ENCODE measurements around the gene DNER. TPM values are rescaled to one million over a fixed set of nuclear protein-coding genes. Genes with fewer than 3 reads are reported as not detected.

DNER gene
- total and polyA plus RNA-seq, 2 donors (not counting 3 experiments of a cell fraction or from before 2014, with no cell fraction given), result 0.01 TPM; not detected in 1

DNA sequence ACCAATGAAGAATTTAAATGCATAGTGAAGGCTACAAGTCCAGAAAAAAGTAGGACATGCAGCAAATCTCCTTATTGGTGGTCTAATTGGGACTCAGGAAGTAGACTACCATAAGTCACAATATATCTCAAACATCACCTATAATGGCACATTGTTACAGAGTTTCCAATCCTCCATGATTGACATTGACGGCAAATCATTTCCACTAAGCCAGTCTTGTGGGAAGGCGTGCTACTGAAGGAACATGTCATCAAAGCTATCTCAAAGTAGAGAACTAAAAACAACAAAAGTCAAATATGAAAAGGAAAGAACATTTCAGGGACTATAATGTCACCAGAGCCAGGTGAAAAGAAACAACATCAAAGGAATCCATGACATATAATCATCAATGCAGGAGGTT is 276.9 kb downstream of the DNER start:
- H4K20me1 ChIP-seq (replicated peaks; ENCODE audit: control insufficient read depth, extremely low read depth, insufficient read depth, low read length), result no peaks in the 10 kb centered on the region
- H3K27ac ChIP-seq (ENCODE audit: insufficient read depth, low read depth, low read length), result no peak overlapping the region
- peaks cover 0 to 2% of the 10 kb centered on the region in 2 experiments for H3K27me3 ChIP-seq (ENCODE audit: control insufficient read depth in 2 of 2, insufficient read depth in 2 of 2, low read length in 2 of 2)
- ChIA-PET POLR2A (no interaction called here), CTCF (interaction anchor here (1.8 to 3.0 kb wide), 2 partner anchors 149 kb away, joined by 6 to 14 read pairs; no protein-coding TSS in a partner anchor)
- no peaks in the 10 kb centered on the region for H3K79me2 ChIP-seq (ENCODE audit: control insufficient read depth, insufficient read depth, low read length)
- H3K36me3 ChIP-seq (ENCODE audit: control insufficient read depth in 2 of 2, extremely low read depth in 1 of 2, insufficient read depth in 2 of 2, low read length in 2 of 2), result no peaks in the 10 kb centered on the region
- no peak for FAIRE-seq
- dilution Hi-C loops (cut with MboI; ENCODE audit: extremely low pct_ligation_motif_present, low sequenced_read_pairs) (no loop called here), intact Hi-C loops (cut with micrococcal nuclease) (loop anchor here (10.0 kb wide), 2 partner anchors 1503 to 1553 kb away; no protein-coding TSS in a partner anchor)
- H3K4me1 ChIP-seq (ENCODE audit: control insufficient read depth, extremely low read depth, insufficient read depth, low read length), result no peaks in the 10 kb centered on the region
- H3K4me2 ChIP-seq (ENCODE audit: insufficient read depth, low read length), result no peak overlapping the region
- DNase-seq (ENCODE audit: low read depth, low spot score), result no peak
- no peak overlapping the region for H3K9ac ChIP-seq (replicated peaks; ENCODE audit: extremely low read depth, insufficient read depth, low read length)
- no peak overlapping the region for H3K4me3 ChIP-seq (replicated peaks in 1 of 3; ENCODE audit: insufficient read depth in 1 of 3, low read depth in 1 of 3, low read length in 3 of 3)
- H3K9me3 ChIP-seq (replicated peaks; ENCODE audit: control insufficient read depth, insufficient read depth, low read length), result no peaks in the 10 kb centered on the region
- TF ChIP-seq MYC (IDR thresholded peaks at IDR 0.05; ENCODE audit: low read depth, low read length), result no peak
- no peak for TF ChIP-seq POLR2AphosphoS5 (IDR thresholded peaks at IDR 0.05; ENCODE audit: insufficient read depth, low read depth, low read length)
- no peak for TF ChIP-seq GATA2 (IDR thresholded peaks at IDR 0.05; ENCODE audit: insufficient read depth, insufficient read length, low read depth, low read length)
- TF ChIP-seq, protein P1, sequence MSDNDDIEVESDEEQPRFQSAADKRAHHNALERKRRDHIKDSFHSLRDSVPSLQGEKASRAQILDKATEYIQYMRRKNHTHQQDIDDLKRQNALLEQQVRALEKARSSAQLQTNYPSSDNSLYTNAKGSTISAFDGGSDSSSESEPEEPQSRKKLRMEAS (IDR thresholded peaks at IDR 0.05; ENCODE audit: insufficient read depth, insufficient read length), result no peak
- no peak for TF ChIP-seq POLR2A (IDR thresholded peaks at IDR 0.05; ENCODE audit: low read depth, low read length)
- TF ChIP-seq EZH2 (IDR thresholded peaks at IDR 0.05; ENCODE audit: borderline replicate concordance, low read depth, low read length, severe bottlenecking), result no peak
- no peak for TF ChIP-seq JUN (IDR thresholded peaks at IDR 0.05; ENCODE audit: borderline replicate concordance, insufficient read depth, insufficient read length, low read depth)
- TF ChIP-seq, protein P2, sequence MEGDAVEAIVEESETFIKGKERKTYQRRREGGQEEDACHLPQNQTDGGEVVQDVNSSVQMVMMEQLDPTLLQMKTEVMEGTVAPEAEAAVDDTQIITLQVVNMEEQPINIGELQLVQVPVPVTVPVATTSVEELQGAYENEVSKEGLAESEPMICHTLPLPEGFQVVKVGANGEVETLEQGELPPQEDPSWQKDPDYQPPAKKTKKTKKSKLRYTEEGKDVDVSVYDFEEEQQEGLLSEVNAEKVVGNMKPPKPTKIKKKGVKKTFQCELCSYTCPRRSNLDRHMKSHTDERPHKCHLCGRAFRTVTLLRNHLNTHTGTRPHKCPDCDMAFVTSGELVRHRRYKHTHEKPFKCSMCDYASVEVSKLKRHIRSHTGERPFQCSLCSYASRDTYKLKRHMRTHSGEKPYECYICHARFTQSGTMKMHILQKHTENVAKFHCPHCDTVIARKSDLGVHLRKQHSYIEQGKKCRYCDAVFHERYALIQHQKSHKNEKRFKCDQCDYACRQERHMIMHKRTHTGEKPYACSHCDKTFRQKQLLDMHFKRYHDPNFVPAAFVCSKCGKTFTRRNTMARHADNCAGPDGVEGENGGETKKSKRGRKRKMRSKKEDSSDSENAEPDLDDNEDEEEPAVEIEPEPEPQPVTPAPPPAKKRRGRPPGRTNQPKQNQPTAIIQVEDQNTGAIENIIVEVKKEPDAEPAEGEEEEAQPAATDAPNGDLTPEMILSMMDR (IDR thresholded peaks at IDR 0.05; ENCODE audit: extremely low read depth in 1 of 2, insufficient read depth in 1 of 2, low read depth in 1 of 2, low read length in 2 of 2), result no peak
- TF ChIP-seq FOS (IDR thresholded peaks at IDR 0.05; ENCODE audit: borderline replicate concordance, insufficient read depth, low read length), result no peak
- no TSS peak for BruUV-seq (replicated peaks)
- H2AFZ ChIP-seq (ENCODE audit: low read depth, low read length), result no peak overlapping the region
- no peaks in the 10 kb centered on the region for H3K9me1 ChIP-seq (replicated peaks; ENCODE audit: control insufficient read depth, extremely low read depth, insufficient read depth, low read length)
